Measurements from ENCODE around the gene CIC.

DNA sequence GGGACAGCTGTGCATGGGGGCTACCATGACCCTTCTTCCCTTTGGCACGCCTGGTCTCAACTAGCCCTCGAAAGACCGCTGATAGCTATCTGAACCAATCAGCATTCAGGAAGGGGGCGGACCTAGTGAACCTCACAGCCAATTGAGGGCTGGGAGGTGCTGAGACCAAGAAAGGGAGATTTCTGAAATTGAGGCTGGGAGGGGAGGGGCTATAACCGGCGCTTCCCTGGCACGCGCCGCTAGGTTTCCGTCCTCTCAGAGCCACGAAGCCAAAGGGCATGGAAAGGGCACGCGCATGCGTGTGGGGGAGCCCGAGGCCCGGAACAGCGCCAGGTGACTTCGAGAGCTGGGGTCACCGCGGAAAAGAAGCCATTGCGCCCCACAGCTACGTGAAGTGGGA lies 37.6 kb downstream of the CIC start:
- TF ChIP-seq, protein P1, sequence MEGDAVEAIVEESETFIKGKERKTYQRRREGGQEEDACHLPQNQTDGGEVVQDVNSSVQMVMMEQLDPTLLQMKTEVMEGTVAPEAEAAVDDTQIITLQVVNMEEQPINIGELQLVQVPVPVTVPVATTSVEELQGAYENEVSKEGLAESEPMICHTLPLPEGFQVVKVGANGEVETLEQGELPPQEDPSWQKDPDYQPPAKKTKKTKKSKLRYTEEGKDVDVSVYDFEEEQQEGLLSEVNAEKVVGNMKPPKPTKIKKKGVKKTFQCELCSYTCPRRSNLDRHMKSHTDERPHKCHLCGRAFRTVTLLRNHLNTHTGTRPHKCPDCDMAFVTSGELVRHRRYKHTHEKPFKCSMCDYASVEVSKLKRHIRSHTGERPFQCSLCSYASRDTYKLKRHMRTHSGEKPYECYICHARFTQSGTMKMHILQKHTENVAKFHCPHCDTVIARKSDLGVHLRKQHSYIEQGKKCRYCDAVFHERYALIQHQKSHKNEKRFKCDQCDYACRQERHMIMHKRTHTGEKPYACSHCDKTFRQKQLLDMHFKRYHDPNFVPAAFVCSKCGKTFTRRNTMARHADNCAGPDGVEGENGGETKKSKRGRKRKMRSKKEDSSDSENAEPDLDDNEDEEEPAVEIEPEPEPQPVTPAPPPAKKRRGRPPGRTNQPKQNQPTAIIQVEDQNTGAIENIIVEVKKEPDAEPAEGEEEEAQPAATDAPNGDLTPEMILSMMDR (IDR thresholded peaks at IDR 0.05), result no peak
- TF ChIP-seq POLR2A (IDR thresholded peaks at IDR 0.05), result no peak
